TTC549 (cell line): ENCODE results near the gene IFFO2.

Experiments
- FAIRE-seq: peaks from 2 replicates; lab custom pipeline; 2012; peaks lifted over from hg19 to GRCh38; lab: Jason Lieb, UNC

IFFO2 gene

GRCh38 chr1:18956193-18957135 is at the start of gene IFFO2:
IFFO2 (minus strand) TSS chr1:18956676; CDS start chr1:18956332, 344 bp downstream.
- no peak for FAIRE-seq

- FAIRE-seq = no peak
These were observed 49.5 kb upstream of the IFFO2 start for GRCh38 chr1:19006000-19006399.

DNA sequence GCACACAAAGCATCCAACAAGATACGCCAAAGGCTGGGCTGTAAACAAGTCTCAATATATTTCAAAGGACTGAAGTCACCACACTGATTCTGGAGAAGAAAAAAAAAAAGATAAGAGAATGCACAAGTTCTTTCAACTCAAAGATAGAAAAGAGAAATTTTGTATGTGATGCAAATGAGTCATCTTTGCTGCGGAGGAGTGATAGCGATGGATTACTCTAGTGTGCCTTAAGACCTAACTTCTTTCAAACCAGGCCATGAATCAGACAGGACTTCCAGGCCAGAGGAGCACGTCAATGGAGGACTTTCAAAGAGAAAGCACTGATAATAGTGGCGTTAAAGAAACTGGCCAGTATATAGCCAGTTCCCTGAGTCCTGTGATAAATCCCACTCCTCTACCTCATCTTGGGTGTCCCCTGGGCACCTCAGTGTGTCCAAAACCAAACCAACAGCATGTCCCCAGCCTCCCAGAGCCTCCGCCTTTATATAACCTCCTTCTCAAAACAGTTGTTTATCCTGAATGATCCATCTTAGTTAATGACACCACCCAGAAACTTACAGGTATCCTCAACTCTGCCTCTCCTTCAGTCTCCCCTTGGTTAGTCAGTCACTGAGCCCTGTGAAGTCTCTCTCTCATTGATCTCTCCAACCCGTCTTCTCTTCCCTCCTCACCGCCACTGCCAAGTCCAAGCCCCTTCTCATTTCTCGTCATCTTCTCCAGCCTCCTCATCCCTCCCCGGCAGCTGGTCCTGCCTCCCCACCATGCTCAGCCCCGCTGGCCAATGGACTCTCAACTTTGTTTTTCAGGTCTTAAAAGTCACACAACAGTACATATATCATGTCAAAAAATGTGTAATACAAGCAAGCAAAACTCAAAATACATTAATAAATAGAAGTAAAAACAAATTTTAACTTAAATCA is 47.2 kb upstream of the IFFO2 start:
- FAIRE-seq = no peak

GRCh38 chr1:19000065-19000464 is 43.6 kb upstream of the IFFO2 start:
- no peak for FAIRE-seq

- FAIRE-seq = no peak
These were observed 42.9 kb upstream of the IFFO2 start for GRCh38 chr1:18999359-18999758.

DNA sequence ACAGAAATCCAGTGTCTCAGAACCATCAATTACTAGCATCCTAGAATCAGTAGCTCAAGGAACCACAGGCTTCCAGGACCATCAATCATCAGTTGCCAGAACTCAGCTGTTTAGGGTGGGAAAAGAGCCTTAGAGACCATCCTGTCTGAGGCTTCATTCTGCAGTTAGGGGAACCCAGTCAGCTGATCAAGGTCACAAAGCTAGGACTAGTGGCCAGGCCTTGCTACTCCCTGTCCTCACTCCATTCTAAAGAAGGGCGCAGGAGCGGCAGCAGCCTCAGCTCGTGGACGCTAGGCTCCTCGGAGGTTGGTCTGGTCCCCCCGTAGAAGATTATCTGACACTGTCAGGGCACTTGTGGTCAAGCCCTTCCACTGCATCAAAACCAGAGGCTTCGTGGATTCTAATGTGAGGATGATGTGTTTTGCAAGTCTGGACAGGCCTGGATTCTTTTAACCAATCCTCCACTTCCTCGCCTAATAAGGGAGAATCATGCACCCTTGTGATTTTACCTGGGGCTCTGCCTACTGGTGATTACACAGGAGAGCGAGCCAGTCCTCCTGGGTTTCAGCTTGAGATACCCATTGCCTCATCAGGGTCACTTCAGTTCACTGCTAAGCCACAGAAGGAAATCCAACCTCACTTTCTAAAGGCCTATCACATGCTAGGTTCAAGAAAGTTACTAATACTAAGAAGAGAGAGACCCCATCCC is 41.7 kb upstream of the IFFO2 start:
- FAIRE-seq = no peak

DNA sequence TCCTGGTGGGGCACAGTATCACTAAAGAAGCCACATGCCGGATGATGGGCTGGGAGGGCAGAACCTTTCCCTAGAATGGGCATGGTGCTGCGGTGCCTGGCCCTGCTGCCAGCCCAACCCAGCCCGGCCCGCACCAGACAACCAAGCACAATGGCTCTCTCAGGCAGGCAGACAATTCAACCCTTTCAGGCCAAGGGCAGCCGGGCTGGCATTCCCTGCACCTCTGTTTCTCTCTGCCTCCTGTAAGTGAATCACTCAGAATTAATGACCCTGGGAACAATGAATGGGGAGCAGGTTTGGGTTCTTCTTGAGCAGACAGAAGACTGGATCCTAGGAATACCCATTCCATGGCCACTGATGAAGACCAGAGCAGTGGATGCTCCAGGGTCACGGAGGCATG is 41.0 kb upstream of the IFFO2 start:
- no peak for FAIRE-seq

DNA sequence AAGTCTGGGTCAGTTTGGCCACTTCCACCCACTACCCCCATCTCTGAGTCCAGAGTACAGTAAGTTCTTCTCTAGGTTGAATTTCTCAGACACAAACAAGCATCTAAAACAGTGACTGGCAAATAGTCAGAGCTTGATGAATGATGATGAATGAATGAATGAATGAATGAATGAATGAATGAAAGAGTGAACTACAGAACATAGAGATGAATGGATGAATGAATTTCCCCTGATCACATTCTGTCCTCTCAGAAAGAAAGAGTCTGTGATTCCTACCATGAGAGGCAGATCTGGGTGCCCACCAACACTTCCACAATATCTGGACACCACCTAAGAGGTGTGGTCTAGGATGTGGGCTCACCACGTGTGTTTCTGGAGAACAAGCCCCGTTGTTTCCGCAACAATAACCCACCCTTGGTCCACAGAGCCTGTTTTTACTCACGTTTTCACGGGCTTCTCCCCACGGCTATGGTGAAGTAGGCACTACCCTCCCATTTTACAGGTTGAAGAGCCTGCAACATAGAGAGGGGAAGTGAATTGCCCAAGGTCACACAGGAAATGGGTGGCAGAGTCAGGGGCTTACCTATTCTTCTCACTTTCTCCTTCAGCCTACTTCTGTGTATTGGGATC is 40.2 kb upstream of the IFFO2 start:
- no peak for FAIRE-seq

DNA sequence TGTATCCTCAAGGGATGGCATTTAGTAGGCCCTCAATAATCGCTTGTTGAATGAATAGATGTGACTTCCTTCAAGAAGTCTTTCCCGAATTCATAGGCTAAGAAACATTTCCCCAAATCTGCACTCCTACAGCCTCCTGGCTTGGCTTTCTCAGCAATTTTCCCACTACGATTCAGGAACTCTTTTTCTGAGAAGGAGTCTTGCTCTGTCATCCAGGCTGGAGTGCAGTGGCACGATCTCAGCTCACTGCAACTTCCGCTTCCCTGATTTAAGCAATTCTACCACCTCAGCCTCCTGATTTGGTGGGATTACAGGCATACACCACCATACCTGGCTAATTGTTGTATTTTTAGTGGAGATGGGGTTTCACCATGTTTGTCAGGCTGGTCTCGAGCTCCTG is 37.9 kb upstream of the IFFO2 start:
- no peak for FAIRE-seq

DNA sequence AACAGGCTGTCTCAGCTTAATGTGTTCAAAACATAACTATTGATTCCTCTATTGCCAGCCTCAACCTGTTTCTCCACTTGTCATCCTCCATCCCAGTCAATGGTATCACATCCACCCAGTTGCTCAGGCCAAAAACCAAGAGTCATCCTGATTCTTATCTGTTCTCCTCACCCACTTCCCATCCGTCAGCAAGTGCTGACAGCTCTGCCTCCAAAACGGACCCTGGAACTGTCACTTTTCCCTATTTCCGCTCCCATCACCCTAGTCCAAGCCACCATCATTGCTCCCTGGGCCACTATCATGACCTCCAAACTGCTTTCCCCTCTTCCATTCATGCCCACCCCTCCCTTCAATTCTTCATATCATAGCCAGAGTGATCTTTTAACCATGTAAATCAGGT is 36.2 kb upstream of the IFFO2 start:
- no peak for FAIRE-seq

DNA sequence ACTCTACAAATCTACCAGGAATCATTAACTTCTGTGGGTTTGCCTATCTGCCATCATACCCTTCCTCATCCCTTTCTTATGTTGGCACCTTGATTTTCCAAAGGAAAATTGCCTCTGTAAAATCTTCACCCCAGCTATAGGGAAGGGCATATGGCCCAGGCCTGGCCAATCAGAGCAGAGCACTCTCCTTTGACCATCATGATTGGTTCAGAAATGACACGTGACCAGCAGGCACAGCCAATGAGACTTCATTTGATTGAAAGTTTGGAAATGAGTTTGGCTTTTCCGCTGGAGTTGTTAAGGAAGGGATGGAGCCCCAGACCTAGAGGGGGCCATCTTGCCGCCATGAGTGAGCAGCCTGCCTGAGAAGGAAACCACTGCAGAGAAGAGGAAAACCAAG is 35.1 kb upstream of the IFFO2 start:
- FAIRE-seq = no peak

- FAIRE-seq = no peak
These were observed 33.4 kb upstream of the IFFO2 start for GRCh38 chr1:18989896-18990295.

- FAIRE-seq = no peak
These were observed 32.8 kb upstream of the IFFO2 start for GRCh38 chr1:18989176-18989799.

- no peak for FAIRE-seq
These were observed 24.8 kb upstream of the IFFO2 start for GRCh38 chr1:18981242-18981641.

DNA sequence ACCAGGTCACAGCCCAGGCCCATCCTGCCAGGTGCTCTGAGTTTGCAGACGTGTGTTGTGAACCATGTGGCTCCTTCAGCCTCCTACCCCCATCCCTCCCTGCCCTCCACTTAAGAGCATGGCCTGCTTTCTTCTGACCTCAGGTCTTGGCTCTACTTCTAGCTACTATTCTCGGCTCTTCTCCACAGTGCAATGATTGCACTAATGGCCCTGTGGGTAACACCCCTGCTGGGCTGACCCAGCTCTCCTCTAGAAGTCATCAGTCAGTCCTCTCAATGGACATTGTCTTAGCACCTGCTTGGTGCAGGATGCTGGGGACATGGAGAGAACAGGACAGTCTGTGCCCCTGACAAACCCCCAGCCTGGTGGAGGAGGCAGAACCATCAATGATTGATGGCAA is 22.2 kb upstream of the IFFO2 start:
- no peak for FAIRE-seq

DNA sequence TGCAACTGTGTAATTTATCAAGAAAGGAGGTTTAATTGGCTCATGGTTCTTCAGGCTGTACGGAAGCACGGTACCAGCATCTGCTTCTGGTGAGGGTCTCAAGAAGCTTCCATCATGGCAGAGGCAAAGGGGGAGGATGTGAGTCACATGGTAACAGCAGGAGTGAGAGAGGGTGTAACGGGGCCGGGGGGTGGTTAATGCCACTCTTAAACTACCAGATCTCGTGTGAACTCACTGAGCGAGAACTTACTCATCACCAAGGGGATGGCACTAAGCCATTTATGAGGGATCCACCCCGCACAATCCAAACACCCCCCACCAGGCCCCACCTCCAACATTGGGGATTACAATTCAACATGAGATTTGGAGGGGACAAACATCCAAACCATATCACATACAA is 21.0 kb upstream of the IFFO2 start:
- FAIRE-seq = no peak

DNA sequence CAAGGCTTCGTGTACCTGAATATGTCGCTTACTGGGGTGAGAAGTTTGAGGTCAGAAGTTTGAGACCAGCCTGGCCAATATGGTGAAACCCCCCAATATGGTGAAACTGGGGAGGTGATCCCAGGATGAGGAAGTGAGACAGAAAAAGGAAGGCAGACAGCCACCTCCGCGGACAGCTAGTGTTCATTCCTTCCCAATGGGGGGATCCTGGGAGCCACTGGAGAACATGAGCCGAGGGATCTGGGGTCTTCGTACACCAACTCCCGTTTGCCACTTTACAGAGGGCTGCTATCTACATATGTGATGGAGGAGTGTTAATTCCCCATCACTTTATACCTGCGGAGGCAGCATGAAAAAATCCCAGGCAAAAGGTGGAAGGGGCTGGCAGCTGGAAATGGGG is 19.6 kb upstream of the IFFO2 start:
- no peak for FAIRE-seq

DNA sequence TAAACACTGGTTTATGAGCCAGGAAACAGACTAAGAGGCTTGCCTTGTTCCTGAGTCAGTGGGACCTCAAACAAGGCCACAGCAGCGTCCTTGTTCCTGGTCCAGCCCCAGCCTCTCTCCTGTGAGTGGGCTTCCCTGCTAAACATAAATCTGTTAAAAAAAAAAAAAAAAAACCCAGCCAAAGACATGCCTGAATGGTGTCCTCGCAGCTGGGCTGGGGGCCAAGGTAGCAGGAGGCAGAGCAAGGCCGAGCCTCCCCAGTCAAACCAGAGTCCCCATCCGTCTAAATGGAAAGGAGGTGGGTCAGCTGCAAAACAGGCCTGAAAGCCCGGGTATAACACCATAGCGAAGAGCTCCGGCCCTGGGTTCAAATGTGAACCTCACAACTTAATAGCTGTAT is 18.1 kb upstream of the IFFO2 start:
- no peak for FAIRE-seq

- no peak for FAIRE-seq
These were observed 17.5 kb upstream of the IFFO2 start for GRCh38 chr1:18974005-18974404.

GRCh38 chr1:18973446-18973955 is 17.0 kb upstream of the IFFO2 start:
- FAIRE-seq = no peak

- no peak for FAIRE-seq
These were observed 16.5 kb upstream of the IFFO2 start for GRCh38 chr1:18972991-18973390.
